ENCODE results near the gene SLC39A11. TPM values are rescaled to one million over a fixed set of nuclear protein-coding genes. Genes with fewer than 3 reads are reported as not detected.
"Not testable (repeated sequence)": the region's sequence is repeated elsewhere in the genome, so short reads cannot be mapped to it uniquely, and the experiment has no call there.

SLC39A11 gene
- total RNA-seq, 1 experiment from 2014 or later, result 7.6 TPM

GRCh38 chr17:72924196-72924595 lies 168.3 kb downstream of the SLC39A11 start:
- DNase-seq (ENCODE audit: low read depth), result no peak

- DNase-seq (ENCODE audit: low read depth), result no peak
These were observed 170.3 kb downstream of the SLC39A11 start for GRCh38 chr17:72922219-72922618.

GRCh38 chr17:72921347-72922054 lies 171.0 kb downstream of the SLC39A11 start:
- DNase-seq (ENCODE audit: low read depth), result no peak

GRCh38 chr17:72920513-72920912 lies 172.0 kb downstream of the SLC39A11 start:
- DNase-seq (ENCODE audit: low read depth), result no peak

- peak; percentile 33 for DNase-seq (ENCODE audit: low read depth)
These were observed 175.5 kb downstream of the SLC39A11 start for GRCh38 chr17:72916991-72917390.

- DNase-seq (ENCODE audit: low read depth), result no peak
These were observed 176.8 kb downstream of the SLC39A11 start for GRCh38 chr17:72915625-72916081.

- no peak for DNase-seq (ENCODE audit: low read depth)
These were observed 179.3 kb downstream of the SLC39A11 start for GRCh38 chr17:72913142-72913682.

- no peak for DNase-seq (ENCODE audit: low read depth)
These were observed 186.2 kb downstream of the SLC39A11 start for GRCh38 chr17:72906306-72906705.

GRCh38 chr17:72903522-72903921 lies 189.0 kb downstream of the SLC39A11 start:
- DNase-seq (ENCODE audit: low read depth), result no peak

- DNase-seq (ENCODE audit: low read depth), result no peak
These were observed 190.8 kb downstream of the SLC39A11 start for GRCh38 chr17:72901657-72902056.

GRCh38 chr17:72901083-72901482 lies 191.4 kb downstream of the SLC39A11 start:
- no peak for DNase-seq (ENCODE audit: low read depth)

GRCh38 chr17:72900654-72900971 lies 191.9 kb downstream of the SLC39A11 start:
- DNase-seq (ENCODE audit: low read depth), result no peak

GRCh38 chr17:72898725-72899124 lies 193.8 kb downstream of the SLC39A11 start:
- no peak for DNase-seq (ENCODE audit: low read depth)

GRCh38 chr17:72896288-72896687 lies 196.2 kb downstream of the SLC39A11 start:
- not testable (repeated sequence) for DNase-seq (ENCODE audit: low read depth)

- no peak for DNase-seq (ENCODE audit: low read depth)
These were observed 200.9 kb downstream of the SLC39A11 start for GRCh38 chr17:72891627-72892026.

GRCh38 chr17:72890711-72891110 lies 201.8 kb downstream of the SLC39A11 start:
- peak; percentile 67 for DNase-seq (ENCODE audit: low read depth)

- no peak for DNase-seq (ENCODE audit: low read depth)
These were observed 204.6 kb downstream of the SLC39A11 start for GRCh38 chr17:72887917-72888316.

GRCh38 chr17:72887322-72887721 lies 205.2 kb downstream of the SLC39A11 start:
- no peak for DNase-seq (ENCODE audit: low read depth)

- DNase-seq (ENCODE audit: low read depth), result no peak
These were observed 205.9 kb downstream of the SLC39A11 start for GRCh38 chr17:72886622-72887021.

GRCh38 chr17:72884066-72884465 lies 208.4 kb downstream of the SLC39A11 start:
- no peak for DNase-seq (ENCODE audit: low read depth)

GRCh38 chr17:72883351-72883750 lies 209.1 kb downstream of the SLC39A11 start:
- DNase-seq (ENCODE audit: low read depth), result no peak

- DNase-seq (ENCODE audit: low read depth), result no peak
These were observed 210.1 kb downstream of the SLC39A11 start for GRCh38 chr17:72882426-72882825.

GRCh38 chr17:72879877-72880276 lies 212.6 kb downstream of the SLC39A11 start:
- DNase-seq (ENCODE audit: low read depth), result no peak
